ENCODE results near the gene CTTNBP2NL.
"Not testable (repeated sequence)": the region's sequence is repeated elsewhere in the genome, so short reads cannot be mapped to it uniquely, and the experiment has no call there.

Gene CTTNBP2NL

GRCh38 chr1:112386731-112387346, 9.2 kb upstream of the CTTNBP2NL start:
- no peak for DNase-seq (ENCODE audit: low read depth)

- no peak for DNase-seq (ENCODE audit: low read depth)
Measured at GRCh38 chr1:112387807-112388206, 8.2 kb upstream of the CTTNBP2NL start.

GRCh38 chr1:112388436-112388835, 7.6 kb upstream of the CTTNBP2NL start:
- no peak for DNase-seq (ENCODE audit: low read depth)

- no peak for DNase-seq (ENCODE audit: low read depth)
Measured at GRCh38 chr1:112389689-112390088, 6.3 kb upstream of the CTTNBP2NL start.

- not testable (repeated sequence) for DNase-seq (ENCODE audit: low read depth)
Measured at GRCh38 chr1:112390335-112390734, 5.7 kb upstream of the CTTNBP2NL start.

DNA sequence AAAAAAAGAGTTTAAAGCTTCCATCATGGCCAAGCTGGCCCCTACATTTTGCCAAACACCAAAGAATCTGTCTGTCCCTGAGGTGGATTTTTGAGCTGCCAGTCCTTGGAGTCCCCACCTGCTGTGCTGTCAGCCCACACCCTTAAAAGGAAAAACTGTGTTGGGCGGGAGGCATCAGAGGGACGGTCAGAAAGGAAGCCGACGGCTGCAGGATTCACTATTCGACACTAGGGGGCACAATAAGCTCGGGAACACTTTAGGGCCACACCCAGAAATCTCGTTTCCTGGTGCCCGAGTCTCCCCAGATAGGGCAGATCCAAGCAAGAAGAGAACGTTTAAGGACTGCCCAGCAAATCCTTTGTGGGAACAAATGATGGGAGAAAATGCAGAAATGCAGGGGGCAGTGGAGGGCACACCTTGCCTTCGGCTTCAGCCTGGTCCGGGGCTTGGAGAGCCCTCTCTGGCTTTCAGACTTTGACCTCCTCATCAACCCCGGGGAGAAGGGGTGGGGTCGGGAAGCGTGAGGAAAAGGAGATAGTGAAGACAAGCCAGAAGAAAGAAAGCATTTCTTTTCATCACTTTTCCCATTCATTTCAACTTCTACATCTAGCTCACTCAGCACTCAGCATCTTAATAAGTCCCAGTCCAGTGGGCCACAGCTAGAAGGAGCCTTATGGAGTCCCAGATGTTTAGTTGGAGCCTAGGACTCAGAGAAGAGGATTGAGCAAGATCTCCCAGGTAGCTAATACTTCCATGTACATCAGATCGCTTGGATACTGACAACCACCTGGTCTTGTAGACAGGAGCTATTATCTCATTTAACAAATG, 5.0 kb upstream of the CTTNBP2NL start:
- DNase-seq (ENCODE audit: low read depth): peak; percentile 61

DNA sequence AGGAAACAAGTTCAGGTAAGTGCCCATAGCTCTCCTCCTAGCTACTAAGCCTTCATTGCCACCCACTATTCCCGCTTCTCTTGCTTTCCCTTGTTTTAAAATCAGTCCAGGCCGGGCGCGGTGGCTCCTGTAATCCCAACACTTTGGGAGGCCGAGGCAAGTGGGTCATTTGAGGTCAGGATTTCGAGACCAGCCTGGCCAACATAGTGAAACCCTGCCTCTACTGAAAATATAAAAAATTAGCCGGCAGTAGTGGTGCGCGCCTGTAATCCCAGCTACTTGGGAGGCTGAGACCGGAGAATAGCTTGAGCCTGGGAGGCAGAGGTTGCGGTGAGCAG, 4.4 kb upstream of the CTTNBP2NL start:
- DNase-seq (ENCODE audit: low read depth): no peak

- no peak for DNase-seq (ENCODE audit: low read depth)
Measured at GRCh38 chr1:112393631-112393974, 2.4 kb upstream of the CTTNBP2NL start.

- DNase-seq (ENCODE audit: low read depth): no peak
Measured at GRCh38 chr1:112394743-112395062, 1.3 kb upstream of the CTTNBP2NL start.

- DNase-seq (ENCODE audit: low read depth): no peak
Measured at GRCh38 chr1:112395256-112395820, 676 bp upstream of the CTTNBP2NL start.

DNA sequence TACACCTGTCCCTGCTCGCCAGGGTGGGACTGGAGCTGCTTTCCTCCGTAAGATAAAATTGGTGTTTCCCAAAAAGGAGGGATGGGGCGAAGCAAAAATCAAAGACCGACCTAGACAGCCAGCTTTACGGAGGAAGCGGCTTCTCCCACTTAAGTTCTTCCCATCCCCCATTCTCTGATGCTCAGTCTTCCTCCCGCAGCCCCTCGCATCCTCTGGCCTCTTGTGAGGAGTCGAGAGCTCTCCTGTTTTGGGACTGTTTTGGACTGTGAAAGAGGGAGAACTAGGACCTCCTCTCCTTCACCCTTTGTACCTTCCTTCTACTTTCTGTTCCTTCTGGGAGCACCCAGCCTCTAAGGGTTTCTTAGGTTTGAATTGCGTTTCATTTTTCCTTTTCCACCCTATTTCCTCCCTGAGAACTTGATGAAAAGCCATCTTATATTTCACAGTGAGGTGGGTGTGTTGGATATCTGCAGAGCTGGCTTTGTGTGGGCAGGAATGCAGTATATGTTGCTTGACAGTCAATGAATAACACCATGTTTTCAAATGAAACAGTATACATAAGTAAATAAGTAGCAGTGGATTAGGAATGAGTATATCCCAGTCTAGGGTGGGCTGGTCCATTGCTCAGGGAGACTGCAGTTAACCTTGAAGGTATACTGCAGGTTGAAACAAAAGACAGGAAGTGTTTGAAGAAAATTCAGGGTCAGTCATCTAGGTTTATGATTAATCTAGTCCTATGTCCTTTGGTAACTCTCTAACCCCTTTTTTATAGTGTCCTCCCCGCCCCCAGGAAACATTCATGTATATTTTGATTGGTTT, 848 bp downstream of the CTTNBP2NL start:
- no peak for DNase-seq (ENCODE audit: low read depth)

- no peak for DNase-seq (ENCODE audit: low read depth)
Measured at GRCh38 chr1:112397841-112398240, 1.8 kb downstream of the CTTNBP2NL start.

DNA sequence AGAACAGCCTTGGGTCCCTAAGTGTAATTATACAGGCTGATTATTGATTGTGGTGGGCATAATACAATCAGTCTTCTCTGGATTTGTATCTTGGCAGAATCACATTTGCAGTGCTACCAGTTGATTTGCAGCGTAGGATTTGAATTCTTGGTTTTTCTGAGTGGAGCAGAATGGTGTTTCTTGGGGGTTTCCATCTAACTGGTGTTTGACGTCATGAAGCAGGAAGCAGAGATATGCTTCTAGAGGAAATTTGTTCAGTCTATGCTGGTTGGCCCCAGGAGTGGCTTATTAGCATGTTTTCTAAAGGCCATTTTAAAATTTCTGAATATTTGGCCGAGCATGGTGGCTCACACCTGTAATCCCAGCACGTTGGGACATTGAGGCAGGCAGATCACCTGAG, 3.4 kb downstream of the CTTNBP2NL start:
- DNase-seq (ENCODE audit: low read depth): no peak

DNA sequence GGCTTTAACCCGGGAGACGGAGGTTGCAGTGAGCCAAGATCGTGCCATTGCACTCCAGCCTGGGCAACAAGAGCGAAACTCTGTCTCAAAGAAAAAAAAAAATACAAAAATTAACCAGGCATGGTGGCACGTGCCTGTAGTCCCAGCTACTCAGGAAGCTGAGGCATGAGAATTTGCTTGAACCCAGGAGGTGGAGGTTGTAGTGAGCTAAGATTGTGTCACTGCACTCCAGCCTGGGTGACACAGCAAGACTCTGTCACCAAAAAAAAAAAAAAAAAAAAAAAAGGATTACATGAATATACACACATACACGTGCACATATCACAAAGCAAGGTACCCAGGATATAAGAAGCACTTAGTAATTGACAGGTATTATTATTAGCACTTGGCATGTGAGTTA, 4.7 kb downstream of the CTTNBP2NL start:
- not testable (repeated sequence) for DNase-seq (ENCODE audit: low read depth)

- DNase-seq (ENCODE audit: low read depth): no peak
Measured at GRCh38 chr1:112402682-112403643, 6.9 kb downstream of the CTTNBP2NL start.

DNA sequence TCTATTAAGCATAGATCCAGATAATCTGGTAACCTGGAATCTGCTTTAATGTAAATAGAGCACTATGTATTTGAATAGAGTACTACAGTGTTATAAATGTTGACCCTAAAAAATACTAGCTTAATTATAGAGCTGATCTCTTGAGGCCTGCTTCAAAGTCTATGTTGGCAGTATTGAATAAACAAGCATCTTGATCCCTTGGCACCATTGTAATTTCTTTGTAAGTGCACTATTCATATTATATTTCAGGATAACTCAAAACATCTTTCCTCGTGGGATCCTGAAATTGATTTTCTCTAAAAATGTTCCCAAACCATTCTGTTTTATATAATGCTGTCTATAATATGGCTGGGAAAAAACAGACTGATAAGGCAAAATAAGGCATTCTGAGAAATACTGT, 10.8 kb downstream of the CTTNBP2NL start:
- no peak for DNase-seq (ENCODE audit: low read depth)

GRCh38 chr1:112409414-112409813, 13.4 kb downstream of the CTTNBP2NL start:
- no peak for DNase-seq (ENCODE audit: low read depth)

- DNase-seq (ENCODE audit: low read depth): no peak
Measured at GRCh38 chr1:112410673-112411072, 14.7 kb downstream of the CTTNBP2NL start.

GRCh38 chr1:112417271-112417670, 21.3 kb downstream of the CTTNBP2NL start:
- DNase-seq (ENCODE audit: low read depth): no peak

DNA sequence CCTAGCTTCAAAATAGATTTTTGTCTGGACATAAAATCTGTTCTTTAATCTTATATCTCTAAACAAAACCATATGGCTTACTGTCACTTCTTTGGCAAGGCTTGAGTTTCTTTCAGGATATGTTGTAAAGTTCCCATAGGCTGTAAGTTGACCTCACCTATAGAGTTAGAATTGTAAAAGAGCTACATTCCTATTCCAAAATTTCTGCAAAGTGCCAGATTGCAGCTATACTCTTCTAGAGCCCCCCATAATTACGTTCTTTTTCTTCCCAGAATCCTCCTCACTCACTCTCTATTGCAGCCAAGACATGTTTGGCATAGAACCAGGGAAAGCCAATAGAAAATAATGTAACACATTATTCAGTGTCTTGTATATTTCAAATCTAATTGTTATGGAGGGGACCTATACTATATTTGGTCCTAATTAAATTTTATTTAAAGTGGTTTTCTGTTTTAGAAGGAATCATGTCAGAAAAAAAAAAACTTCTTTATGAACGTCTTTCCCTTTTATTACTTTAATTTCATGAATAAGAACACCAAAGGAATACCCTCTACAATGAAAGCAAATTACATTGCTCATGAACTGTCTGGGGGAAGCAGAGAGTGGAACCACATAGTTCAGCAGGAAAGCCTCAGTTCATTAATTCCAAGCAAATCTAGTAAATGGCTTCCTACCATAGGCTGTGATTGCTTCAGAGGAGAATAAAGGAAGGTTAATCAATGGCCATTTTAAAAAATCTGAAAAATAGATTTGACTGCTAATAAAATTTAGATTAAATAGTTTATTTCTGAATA, 22.3 kb downstream of the CTTNBP2NL start:
- no peak for DNase-seq (ENCODE audit: low read depth)

DNA sequence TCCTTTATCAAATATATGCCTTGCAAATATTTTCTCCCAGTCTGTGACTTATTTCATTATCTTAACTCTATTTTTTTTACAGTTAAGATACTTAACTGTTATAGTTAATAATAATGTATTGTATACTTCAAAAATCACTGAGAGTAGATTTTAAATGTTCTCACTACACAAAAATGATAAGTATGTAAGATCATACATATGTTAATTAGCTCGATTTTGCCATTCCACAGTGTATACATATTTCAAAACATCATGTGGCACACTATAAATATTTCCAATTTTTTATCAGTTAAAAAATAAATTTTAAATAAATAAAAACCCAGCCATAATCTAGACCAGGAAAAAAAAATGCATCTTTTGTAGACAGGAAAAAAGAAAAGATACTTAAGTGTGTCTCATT, 27.2 kb downstream of the CTTNBP2NL start:
- no peak for DNase-seq (ENCODE audit: low read depth)

Data from activated T-helper 9 cell treated with anti-CD3 and anti-CD28 coated beads, Interleukin-2, amount 50 U/mL, for 16 hours (primary cell).